Tibial artery (tissue), 4 donors: Measurements from ENCODE around the gene PRKX.
"Not testable (repeated sequence)": the region's sequence is repeated elsewhere in the genome, so short reads cannot be mapped to it uniquely, and the experiment has no call there.

ENCODE experiments used
- DNase-seq, 2 donors: peaks; one replicate each; pipeline ENCODE4 v3.0.0-alpha.2; 2019
- H3K27ac ChIP-seq, 2 donors: fragments of 200-600 bp; sonication (generic) in 1 of 2; 1 replicate in 1 of 2; 2 replicates in 1 of 2; pipeline ENCODE4 v1.5.1; 2018 to 2019; ENCODE audit warnings: mild to moderate bottlenecking in 1 of 2
- H3K27me3 ChIP-seq, 2 donors: fragments of 200-600 bp; sonication (generic) in 1 of 2; one replicate each; pipeline versions ENCODE4 v1.5.1 to v1.6.0; 2016 to 2019
- H3K36me3 ChIP-seq, 3 donors: fragments of 200-600 bp; sonication (generic) in 2 of 3; one replicate each; pipeline ENCODE4 v1.5.1; 2016 to 2019; ENCODE audit warnings: mild to moderate bottlenecking in 2 of 3
- H3K4me1 ChIP-seq, 4 donors: fragments of 200-600 bp; sonication (generic) in 2 of 4; 1 replicate in 3 of 4; 2 replicates in 1 of 4; pipeline ENCODE4 v1.5.1; 2016 to 2019
- H3K4me3 ChIP-seq, 2 donors: fragments of 200-600 bp; sonication (generic) in 1 of 2; 1 replicate in 1 of 2; 2 replicates in 1 of 2; pipeline ENCODE4 v1.5.1; 2018 to 2019; ENCODE audit warnings: mild to moderate bottlenecking in 2 of 2
- H3K9me3 ChIP-seq, 3 donors: fragments of 200-600 bp; sonication (generic) in 1 of 3; one replicate each; pipeline ENCODE4 v1.5.1; 2016 to 2019
- intact Hi-C: fragments of 100-400 bp; cut with DNase I; formaldehyde crosslinking; loops from one replicate; pipeline ENCODE4 v1.15.0; 2023; ENCODE audit warnings: low total_unique reads
- TF ChIP-seq, protein P1 (sequence below), 2 experiments: fragments of 200-600 bp in 1 of 2; fragments of 450-650 bp in 1 of 2; IDR thresholded peaks; one replicate each; pipeline ENCODE4 v1.5.1; 2017 to 2019; ENCODE audit warnings: antibody characterized with exemption in 2 of 2, mild to moderate bottlenecking in 1 of 2, moderate library complexity in 1 of 2

Gene PRKX

GRCh38 chrX:3648084-3648483 lies 65.4 kb downstream of the PRKX start:
- Histone ChIP-seq H3K36me3 (peaks cover 0 to 4% (median 0%) of the 10 kb centered on the region in 3 donors), H3K27me3 (no peaks in the 10 kb centered on the region), H3K4me1 (no peaks in the 10 kb centered on the region), H3K9me3 (no peaks in the 10 kb centered on the region), H3K27ac (no peak overlapping the region), H3K4me3 (no peak overlapping the region)
- intact Hi-C loops = no loop called here
- DNase-seq = no peak
- TF ChIP-seq, protein P1, sequence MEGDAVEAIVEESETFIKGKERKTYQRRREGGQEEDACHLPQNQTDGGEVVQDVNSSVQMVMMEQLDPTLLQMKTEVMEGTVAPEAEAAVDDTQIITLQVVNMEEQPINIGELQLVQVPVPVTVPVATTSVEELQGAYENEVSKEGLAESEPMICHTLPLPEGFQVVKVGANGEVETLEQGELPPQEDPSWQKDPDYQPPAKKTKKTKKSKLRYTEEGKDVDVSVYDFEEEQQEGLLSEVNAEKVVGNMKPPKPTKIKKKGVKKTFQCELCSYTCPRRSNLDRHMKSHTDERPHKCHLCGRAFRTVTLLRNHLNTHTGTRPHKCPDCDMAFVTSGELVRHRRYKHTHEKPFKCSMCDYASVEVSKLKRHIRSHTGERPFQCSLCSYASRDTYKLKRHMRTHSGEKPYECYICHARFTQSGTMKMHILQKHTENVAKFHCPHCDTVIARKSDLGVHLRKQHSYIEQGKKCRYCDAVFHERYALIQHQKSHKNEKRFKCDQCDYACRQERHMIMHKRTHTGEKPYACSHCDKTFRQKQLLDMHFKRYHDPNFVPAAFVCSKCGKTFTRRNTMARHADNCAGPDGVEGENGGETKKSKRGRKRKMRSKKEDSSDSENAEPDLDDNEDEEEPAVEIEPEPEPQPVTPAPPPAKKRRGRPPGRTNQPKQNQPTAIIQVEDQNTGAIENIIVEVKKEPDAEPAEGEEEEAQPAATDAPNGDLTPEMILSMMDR (IDR thresholded peaks at IDR 0.05) = no peak

DNA sequence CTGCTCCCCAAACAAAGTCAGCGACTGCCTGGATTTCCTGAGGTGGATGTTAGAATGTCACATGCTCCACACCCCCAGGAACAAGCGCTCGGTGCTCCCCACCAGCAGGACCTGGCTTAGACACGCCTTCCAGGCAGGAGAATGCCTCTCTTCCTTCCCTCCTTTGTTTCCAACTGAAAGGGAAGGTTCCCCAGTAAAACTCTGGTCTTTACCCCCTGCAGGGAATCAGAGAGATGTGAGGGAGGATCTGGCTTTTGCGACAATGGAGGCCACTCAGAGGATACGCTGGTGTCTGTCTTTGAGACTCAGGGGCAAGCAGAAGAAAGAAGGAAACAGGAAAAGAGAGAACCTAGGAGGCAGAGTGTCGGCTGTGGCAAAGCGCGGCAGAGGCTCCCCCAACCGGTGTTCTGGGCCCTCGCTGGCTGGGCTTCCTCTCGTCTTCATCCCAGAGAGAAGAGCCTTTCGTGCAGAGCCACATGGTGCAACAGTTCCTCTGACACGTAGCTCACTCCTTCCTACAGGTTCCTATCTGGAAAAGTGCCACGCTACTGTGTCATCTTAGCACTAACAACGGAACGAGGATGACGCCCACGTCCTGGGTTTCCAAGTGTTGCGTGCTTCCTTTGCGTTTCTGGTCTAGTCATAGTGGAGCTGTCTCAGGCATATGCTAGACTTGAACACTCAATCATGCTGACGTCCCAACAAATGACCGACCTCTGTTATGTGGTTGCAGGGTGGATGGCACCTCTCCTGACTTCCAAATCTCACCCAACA lies 73.4 kb downstream of the PRKX start:
- H3K4me1 ChIP-seq, H3K36me3 ChIP-seq, H3K27ac ChIP-seq: not testable (repeated sequence)

GRCh38 chrX:3639236-3639635 lies 74.2 kb downstream of the PRKX start:
- H3K27me3 ChIP-seq = no peaks in the 10 kb centered on the region
- peaks cover 0 to 5% (median 0%) of the 10 kb centered on the region in 3 donors for H3K36me3 ChIP-seq
- no peak for DNase-seq
- no peak overlapping the region for H3K4me3 ChIP-seq
- intact Hi-C loops = no loop called here
- H3K9me3 ChIP-seq = no peaks in the 10 kb centered on the region
- H3K4me1 ChIP-seq = no peaks in the 10 kb centered on the region
- no peak overlapping the region for H3K27ac ChIP-seq
- TF ChIP-seq, protein P1 (IDR thresholded peaks at IDR 0.05) = no peak

More for the DNA sequence above, 73.4 kb downstream of the PRKX start:
- DNase-seq, H3K9me3 ChIP-seq, H3K4me3 ChIP-seq, H3K27me3 ChIP-seq, intact Hi-C loops: not testable (repeated sequence)

GRCh38 chrX:3638280-3638873 lies 75.1 kb downstream of the PRKX start:
- Histone ChIP-seq H3K27me3 (no peaks in the 10 kb centered on the region), H3K4me1 (no peaks in the 10 kb centered on the region), H3K36me3 (peaks cover 0 to 5% (median 5%) of the 10 kb centered on the region in 3 donors), H3K9me3 (no peaks in the 10 kb centered on the region), H3K4me3 (no peak overlapping the region), H3K27ac (no peak overlapping the region)
- DNase-seq = no peak
- intact Hi-C loops = no loop called here
- TF ChIP-seq, protein P1 (IDR thresholded peaks at IDR 0.05) = peak; percentile 45 to 47

GRCh38 chrX:3636803-3637202 lies 76.6 kb downstream of the PRKX start:
- H3K27me3 ChIP-seq = no peaks in the 10 kb centered on the region
- no peak overlapping the region for H3K4me3 ChIP-seq
- no peak overlapping the region for H3K27ac ChIP-seq
- no peaks in the 10 kb centered on the region for H3K4me1 ChIP-seq
- no peaks in the 10 kb centered on the region for H3K9me3 ChIP-seq
- intact Hi-C loops = no loop called here
- peaks cover 0 to 10% (median 9%) of the 10 kb centered on the region in 3 donors for H3K36me3 ChIP-seq
- DNase-seq = no peak
- TF ChIP-seq, protein P1 (IDR thresholded peaks at IDR 0.05) = no peak

- intact Hi-C loops = no loop called here
- H3K27me3 ChIP-seq = no peaks in the 10 kb centered on the region
These were observed 82.3 kb downstream of the PRKX start for GRCh38 chrX:3631196-3631595.

More at GRCh38 chrX:3631196-3631595, 82.3 kb downstream of the PRKX start:
- Histone ChIP-seq H3K27ac (no peak overlapping the region), H3K4me3 (no peak overlapping the region), H3K4me1 (no peaks in the 10 kb centered on the region), H3K36me3 (peaks cover 0 to 23% (median 12%) of the 10 kb centered on the region in 3 donors), H3K9me3 (no peaks in the 10 kb centered on the region)
- DNase-seq = no peak
- TF ChIP-seq, protein P1 (IDR thresholded peaks at IDR 0.05) = no peak
